Bronchial epithelial cell (primary cell): Measurements from ENCODE around the gene EID2B. TPM values are rescaled to one million over a fixed set of nuclear protein-coding genes. Genes with fewer than 3 reads are reported as not detected.

Experiments
- DNase-seq: peaks from one replicate; pipeline ENCODE4 v3.0.0-alpha.2; 2010; ENCODE audit warnings: low read depth
- FAIRE-seq: peaks from 2 replicates; lab custom pipeline; 2011; peaks lifted over from hg19 to GRCh38; lab: Jason Lieb, UNC
- H3K27me3 ChIP-seq: 2 replicates; pipeline ENCODE4 v1.5.1; 2011; ENCODE audit warnings: low read length; ENCODE audit not compliant: control insufficient read depth, insufficient read depth
- H3K36me3 ChIP-seq: 2 replicates; pipeline ENCODE4 v1.5.1; 2011; ENCODE audit warnings: low read length; ENCODE audit not compliant: control insufficient read depth, insufficient read depth
- H3K4me3 ChIP-seq: 2 replicates; pipeline ENCODE4 v1.5.1; 2011; ENCODE audit warnings: mild to moderate bottlenecking, low read depth, low read length, control low read depth
- total RNA-seq: library from RNA; depleted of rRNA; stranded (reverse); fragments of >200 nt; gene quantifications from 2 replicates; pipeline ENCODE4 v1.2.1, GENCODE V29; 2014
- TF ChIP-seq, protein P1 (sequence below): IDR thresholded peaks from 2 replicates; pipeline ENCODE4 v1.5.1; 2011; ENCODE audit warnings: mild to moderate bottlenecking, moderate library complexity, low read length, control low read depth, inconsistent platforms; ENCODE audit not compliant: insufficient read depth, severe bottlenecking

The EID2B gene
- total RNA-seq, 1 donor from 2014 or later, result 0.79 TPM

- no peak for DNase-seq
- FAIRE-seq, result peak; percentile 28
- TF ChIP-seq, protein P1, sequence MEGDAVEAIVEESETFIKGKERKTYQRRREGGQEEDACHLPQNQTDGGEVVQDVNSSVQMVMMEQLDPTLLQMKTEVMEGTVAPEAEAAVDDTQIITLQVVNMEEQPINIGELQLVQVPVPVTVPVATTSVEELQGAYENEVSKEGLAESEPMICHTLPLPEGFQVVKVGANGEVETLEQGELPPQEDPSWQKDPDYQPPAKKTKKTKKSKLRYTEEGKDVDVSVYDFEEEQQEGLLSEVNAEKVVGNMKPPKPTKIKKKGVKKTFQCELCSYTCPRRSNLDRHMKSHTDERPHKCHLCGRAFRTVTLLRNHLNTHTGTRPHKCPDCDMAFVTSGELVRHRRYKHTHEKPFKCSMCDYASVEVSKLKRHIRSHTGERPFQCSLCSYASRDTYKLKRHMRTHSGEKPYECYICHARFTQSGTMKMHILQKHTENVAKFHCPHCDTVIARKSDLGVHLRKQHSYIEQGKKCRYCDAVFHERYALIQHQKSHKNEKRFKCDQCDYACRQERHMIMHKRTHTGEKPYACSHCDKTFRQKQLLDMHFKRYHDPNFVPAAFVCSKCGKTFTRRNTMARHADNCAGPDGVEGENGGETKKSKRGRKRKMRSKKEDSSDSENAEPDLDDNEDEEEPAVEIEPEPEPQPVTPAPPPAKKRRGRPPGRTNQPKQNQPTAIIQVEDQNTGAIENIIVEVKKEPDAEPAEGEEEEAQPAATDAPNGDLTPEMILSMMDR, result no peak
- H3K27me3 ChIP-seq, result no peaks in the 10 kb centered on the region
- H3K4me3 ChIP-seq, result no peak overlapping the region
- peaks cover 31% of the 10 kb centered on the region for H3K36me3 ChIP-seq
Observed at GRCh38 chr19:39489756-39490155, 42.9 kb downstream of the EID2B start.

DNA sequence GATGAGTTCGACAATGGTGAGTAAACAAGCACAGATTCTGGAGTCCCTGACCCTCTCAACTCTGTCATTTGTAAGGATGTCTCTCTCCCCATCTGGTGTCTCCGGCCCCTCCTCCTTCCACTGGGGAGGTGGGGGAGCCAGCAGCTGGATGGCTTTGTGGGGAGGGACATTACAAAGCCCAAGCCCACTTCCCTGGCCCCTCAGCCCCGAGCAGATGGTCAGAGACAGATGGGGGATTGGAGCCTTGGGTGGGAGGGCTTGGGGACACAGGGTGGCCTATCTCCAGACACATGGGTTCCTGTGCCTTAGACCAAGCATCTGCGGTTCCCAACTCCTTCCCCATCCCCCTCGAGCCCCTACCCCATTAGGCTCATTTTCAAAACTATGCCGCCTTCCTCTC is 49.5 kb downstream of the EID2B start:
- peaks cover 24% of the 10 kb centered on the region for H3K36me3 ChIP-seq
- no peaks in the 10 kb centered on the region for H3K27me3 ChIP-seq
- no peak for DNase-seq
- TF ChIP-seq, protein P1, result no peak
- H3K4me3 ChIP-seq, result no peak overlapping the region
- no peak for FAIRE-seq

DNA sequence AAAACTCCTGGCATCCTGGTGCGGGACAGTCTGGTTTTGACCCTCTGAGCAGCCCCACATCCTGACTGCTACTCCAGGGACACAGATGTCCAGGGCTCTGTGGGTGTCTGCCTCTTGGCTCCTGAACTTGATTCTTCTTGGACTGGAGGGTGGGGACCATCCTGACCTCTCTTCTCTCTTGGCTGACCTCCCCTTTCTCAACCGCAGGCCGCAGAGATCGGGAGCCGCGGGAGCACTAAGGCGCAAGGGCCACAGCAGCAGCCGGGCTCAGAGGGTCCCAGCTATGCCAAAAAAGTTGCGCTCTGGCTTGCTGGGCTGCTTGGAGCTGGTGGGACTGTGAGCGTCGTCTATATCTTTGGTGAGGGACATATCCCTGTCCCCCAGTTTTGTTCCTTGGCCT is 51.0 kb downstream of the EID2B start:
- peaks cover 18% of the 10 kb centered on the region for H3K36me3 ChIP-seq
- TF ChIP-seq, protein P1, result no peak

GRCh38 chr19:39481229-39481545 is 51.5 kb downstream of the EID2B start:
- no peak for FAIRE-seq
- H3K4me3 ChIP-seq, result peak overlapping the region; percentile 69
- DNase-seq, result peak; percentile 5
- TF ChIP-seq, protein P1, result no peak
- no peaks in the 10 kb centered on the region for H3K27me3 ChIP-seq
- peaks cover 16% of the 10 kb centered on the region for H3K36me3 ChIP-seq

More for the DNA sequence above, 51.0 kb downstream of the EID2B start:
- no peaks in the 10 kb centered on the region for H3K27me3 ChIP-seq
- FAIRE-seq (no peak), DNase-seq (no peak)
- H3K4me3 ChIP-seq, result peak overlapping the region; percentile 69

Other genes starting within 250 kb of the EID2B start
- gene IFNL1, start 236.4 kb downstream of the EID2B start, total RNA-seq, result not detected in 2 replicates
- under 0.01 TPM in 2 replicates for gene LRFN1, start 212.0 kb downstream of the EID2B start, total RNA-seq
- gene GMFG, start 196.8 kb downstream of the EID2B start, total RNA-seq, result not detected in 2 replicates
- 19.2 and 38.7 TPM in 2 replicates for gene SAMD4B, start 190.4 kb downstream of the EID2B start, total RNA-seq
- 31.6 and 59.9 TPM in 2 replicates for gene PAF1, start 141.7 kb downstream of the EID2B start, total RNA-seq
- 6.8 and 7.7 TPM in 2 replicates for gene MED29, start 141.5 kb downstream of the EID2B start, total RNA-seq
- 3.4 and 5.0 TPM in 2 replicates for gene ZFP36, start 126.0 kb downstream of the EID2B start, total RNA-seq
- 3.3 and 5.3 TPM in 2 replicates for gene PLEKHG2, start 120.2 kb downstream of the EID2B start, total RNA-seq
- gene RPS16, start 96.9 kb downstream of the EID2B start, total RNA-seq, result 75.3 and 94.3 TPM in 2 replicates
- gene SUPT5H, start 87.3 kb downstream of the EID2B start, total RNA-seq, result 41.9 and 48.1 TPM in 2 replicates
- gene TIMM50, start 52.0 kb downstream of the EID2B start, total RNA-seq, result 84.2 and 99.5 TPM in 2 replicates
- 0.26 TPM in 1 of 2 replicates, not detected in the other for gene DLL3, start 33.9 kb downstream of the EID2B start, total RNA-seq
- gene SELENOV, start 17.7 kb downstream of the EID2B start, total RNA-seq, result not detected in 2 replicates
- gene EID2, start 7.3 kb upstream of the EID2B start, total RNA-seq, result 6.8 and 8.1 TPM in 2 replicates
- not detected in 2 replicates for gene LGALS13, start 69.7 kb upstream of the EID2B start, total RNA-seq
- not detected in 2 replicates for gene LGALS16, start 123.1 kb upstream of the EID2B start, total RNA-seq
- gene LGALS14, start 171.6 kb upstream of the EID2B start, total RNA-seq, result not detected in 2 replicates
- gene CLC, start 205.2 kb upstream of the EID2B start, total RNA-seq, result not detected in 2 replicates
- gene LEUTX, start 246.0 kb upstream of the EID2B start, total RNA-seq, result not detected in 2 replicates